Skeletal muscle cell (primary cell): ENCODE results near the gene SCCPDH.
"Not testable (repeated sequence)": the region's sequence is repeated elsewhere in the genome, so short reads cannot be mapped to it uniquely, and the experiment has no call there.

ENCODE experiments used
- DNase-seq: peaks from one replicate; pipeline ENCODE4 v3.0.0-alpha.2; 2010; ENCODE audit warnings: low read depth
- H3K4me3 ChIP-seq: 2 replicates; pipeline ENCODE4 v1.5.1; 2011; ENCODE audit warnings: low read depth, mild to moderate bottlenecking, control low read depth, low read length, moderate library complexity

SCCPDH gene

GRCh38 chr1:246724016-246724730 lies at the start of gene SCCPDH:
Gene SCCPDH (plus strand): TSS chr1:246724409. CDS start chr1:246724423, 14 bp downstream.
- DNase-seq, result no peak
- H3K4me3 ChIP-seq, result peak within 1 kb of the TSS; percentile 75

GRCh38 chr1:246677842-246678241 lies 46.4 kb upstream of the SCCPDH start:
- H3K4me3 ChIP-seq, result no peak overlapping the region
- no peak for DNase-seq

GRCh38 chr1:246678816-246679793 lies 45.1 kb upstream of the SCCPDH start:
- no peak overlapping the region for H3K4me3 ChIP-seq
- DNase-seq, result no peak

- no peak for DNase-seq
Measured at GRCh38 chr1:246679794-246680177, 44.4 kb upstream of the SCCPDH start.

GRCh38 chr1:246680190-246680589 lies 44.0 kb upstream of the SCCPDH start:
- DNase-seq, result no peak
- no peak overlapping the region for H3K4me3 ChIP-seq

More at GRCh38 chr1:246679794-246680177, 44.4 kb upstream of the SCCPDH start:
- no peak overlapping the region for H3K4me3 ChIP-seq

GRCh38 chr1:246680696-246681130 lies 43.5 kb upstream of the SCCPDH start:
- no peak overlapping the region for H3K4me3 ChIP-seq
- peak; percentile 31 for DNase-seq

GRCh38 chr1:246681900-246682895 lies 42.0 kb upstream of the SCCPDH start:
- DNase-seq, result no peak
- H3K4me3 ChIP-seq, result no peak overlapping the region

GRCh38 chr1:246683521-246683920 lies 40.7 kb upstream of the SCCPDH start:
- DNase-seq, result no peak
- no peak overlapping the region for H3K4me3 ChIP-seq

- no peak overlapping the region for H3K4me3 ChIP-seq
- no peak for DNase-seq
Measured at GRCh38 chr1:246687002-246687401, 37.2 kb upstream of the SCCPDH start.

GRCh38 chr1:246689409-246690008 lies 34.7 kb upstream of the SCCPDH start:
- H3K4me3 ChIP-seq, result peak overlapping the region; percentile 43
- DNase-seq, result no peak

- H3K4me3 ChIP-seq, result peak overlapping the region; percentile 43
- DNase-seq, result no peak
Measured at GRCh38 chr1:246690100-246690499, 34.1 kb upstream of the SCCPDH start.

GRCh38 chr1:246691622-246692495 lies 32.4 kb upstream of the SCCPDH start:
- no peak for DNase-seq
- H3K4me3 ChIP-seq, result no peak overlapping the region

- H3K4me3 ChIP-seq, DNase-seq: not testable (repeated sequence)
Measured at GRCh38 chr1:246694213-246694895, 29.9 kb upstream of the SCCPDH start.

GRCh38 chr1:246695136-246695535 lies 29.1 kb upstream of the SCCPDH start:
- no peak for DNase-seq
- no peak overlapping the region for H3K4me3 ChIP-seq

- no peak overlapping the region for H3K4me3 ChIP-seq
- no peak for DNase-seq
Measured at GRCh38 chr1:246695666-246696065, 28.5 kb upstream of the SCCPDH start.

- H3K4me3 ChIP-seq, result peak overlapping the region; percentile 10
- no peak for DNase-seq
Measured at GRCh38 chr1:246698466-246699094, 25.6 kb upstream of the SCCPDH start.
